Tibial nerve (tissue), 4 donors: Measurements from ENCODE around the gene ZNRF3. TPM values are rescaled to one million over a fixed set of nuclear protein-coding genes. Genes with fewer than 3 reads are reported as not detected.
"Not testable (repeated sequence)": the region's sequence is repeated elsewhere in the genome, so short reads cannot be mapped to it uniquely, and the experiment has no call there.

ENCODE experiments used
- DNase-seq, 2 donors: peaks; one replicate each; pipeline ENCODE4 v3.0.0-alpha.2; 2019; ENCODE audit warnings: low spot score in 2 of 2
- H3K27ac ChIP-seq, 4 donors: fragments of 200-600 bp; sonication (generic) in 3 of 4; one replicate each; pipeline ENCODE4 v1.5.1; 2017 to 2019; ENCODE audit warnings: mild to moderate bottlenecking in 1 of 4
- H3K27me3 ChIP-seq, 2 donors: fragments of 200-600 bp; sonication (generic) in 1 of 2; one replicate each; pipeline versions ENCODE4 v1.5.1 to v1.6.0; 2017 to 2019
- H3K36me3 ChIP-seq, 3 donors: fragments of 200-600 bp; sonication (generic); one replicate each; pipeline ENCODE4 v1.5.1; 2018 to 2019
- H3K4me1 ChIP-seq, 4 donors: fragments of 200-600 bp; sonication (generic) in 3 of 4; one replicate each; pipeline ENCODE4 v1.5.1; 2017 to 2019
- H3K4me3 ChIP-seq, 4 donors: fragments of 200-600 bp; sonication (generic) in 3 of 4; one replicate each; pipeline ENCODE4 v1.5.1; 2017 to 2019; ENCODE audit warnings: mild to moderate bottlenecking in 1 of 4, moderate library complexity in 1 of 4
- H3K9me3 ChIP-seq, 4 donors: fragments of 200-600 bp; sonication (generic) in 3 of 4; one replicate each; pipeline ENCODE4 v1.5.1; 2017 to 2019
- EP300 ChIP-seq, 2 donors: sonication (generic); formaldehyde crosslinking; IDR thresholded peaks; one replicate each; pipeline ENCODE4 v1.6.1; 2017; ENCODE audit warnings: antibody characterized with exemption in 2 of 2, mild to moderate bottlenecking in 1 of 2
- POLR2A ChIP-seq, 2 donors: fragments of 450-650 bp; IDR thresholded peaks; one replicate each; pipeline ENCODE4 v1.6.1; 2017; ENCODE audit warnings: antibody characterized with exemption in 2 of 2, mild to moderate bottlenecking in 2 of 2, moderate library complexity in 2 of 2
- WGBS, 2 donors: methylation state at CpG; one replicate each; pipeline ENCODE4 v1.1.5; 2018; 5-methylcytosine and 5-hydroxymethylcytosine counted together
- total RNA-seq, 4 donors: library from RNA; depleted of rRNA; stranded (reverse); fragments of >200 nt; gene quantifications; one replicate each; pipeline ENCODE4 v1.1.0, GENCODE V29; 2016
- TF ChIP-seq, protein P1 (sequence below), 5 experiments: fragments of 200-600 bp in 3 of 5; fragments of 450-650 bp in 2 of 5; sonication (generic) in 3 of 5; IDR thresholded peaks; one replicate each; pipeline ENCODE4 v1.5.1; 2016 to 2019; ENCODE audit warnings: antibody characterized with exemption in 5 of 5, mild to moderate bottlenecking in 3 of 5, moderate library complexity in 2 of 5

Gene ZNRF3
- total RNA-seq, 4 donors from 2014 or later: 18.0 to 37.9 (median 23.5) TPM

DNA sequence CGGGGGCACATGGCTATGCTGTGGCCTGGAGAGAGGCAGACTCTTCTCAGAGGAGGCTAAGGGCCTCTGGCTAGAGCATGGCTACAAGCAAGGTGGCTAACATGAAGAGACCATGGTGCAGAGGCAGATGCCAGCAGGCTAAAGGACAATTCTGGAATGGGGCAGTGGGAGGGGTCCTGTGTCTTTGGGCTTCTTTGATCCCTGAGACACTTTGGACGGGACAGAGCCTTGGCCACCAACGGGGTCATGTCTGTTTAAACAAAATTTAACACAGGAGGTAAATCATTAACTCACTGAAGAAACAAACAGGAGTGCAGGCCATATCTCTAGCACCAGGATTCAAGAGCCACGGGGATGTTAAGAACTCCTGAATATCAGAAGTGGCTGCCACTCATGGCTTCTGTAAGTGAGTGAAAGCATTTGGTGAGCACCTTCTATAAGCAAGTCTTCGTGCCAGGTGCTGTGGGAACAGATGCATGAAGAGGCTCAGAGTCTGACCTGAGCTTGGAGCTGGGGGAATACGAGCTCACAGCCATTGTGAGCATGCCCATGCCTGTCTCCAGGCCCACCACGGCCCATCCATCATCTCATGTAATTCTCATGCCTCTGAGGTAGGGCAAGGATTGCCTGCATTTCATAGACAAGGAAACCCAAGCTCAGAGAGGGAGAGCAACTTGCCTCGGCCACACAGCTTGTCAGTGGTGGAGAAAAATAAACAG is 18.3 kb upstream of the ZNRF3 start:
- TF ChIP-seq POLR2A (IDR thresholded peaks at IDR 0.05) (no peak), EP300 (IDR thresholded peaks at IDR 0.05) (no peak)
- TF ChIP-seq, protein P1, sequence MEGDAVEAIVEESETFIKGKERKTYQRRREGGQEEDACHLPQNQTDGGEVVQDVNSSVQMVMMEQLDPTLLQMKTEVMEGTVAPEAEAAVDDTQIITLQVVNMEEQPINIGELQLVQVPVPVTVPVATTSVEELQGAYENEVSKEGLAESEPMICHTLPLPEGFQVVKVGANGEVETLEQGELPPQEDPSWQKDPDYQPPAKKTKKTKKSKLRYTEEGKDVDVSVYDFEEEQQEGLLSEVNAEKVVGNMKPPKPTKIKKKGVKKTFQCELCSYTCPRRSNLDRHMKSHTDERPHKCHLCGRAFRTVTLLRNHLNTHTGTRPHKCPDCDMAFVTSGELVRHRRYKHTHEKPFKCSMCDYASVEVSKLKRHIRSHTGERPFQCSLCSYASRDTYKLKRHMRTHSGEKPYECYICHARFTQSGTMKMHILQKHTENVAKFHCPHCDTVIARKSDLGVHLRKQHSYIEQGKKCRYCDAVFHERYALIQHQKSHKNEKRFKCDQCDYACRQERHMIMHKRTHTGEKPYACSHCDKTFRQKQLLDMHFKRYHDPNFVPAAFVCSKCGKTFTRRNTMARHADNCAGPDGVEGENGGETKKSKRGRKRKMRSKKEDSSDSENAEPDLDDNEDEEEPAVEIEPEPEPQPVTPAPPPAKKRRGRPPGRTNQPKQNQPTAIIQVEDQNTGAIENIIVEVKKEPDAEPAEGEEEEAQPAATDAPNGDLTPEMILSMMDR (IDR thresholded peaks at IDR 0.05): no peak
- no peaks in the 10 kb centered on the region for H3K4me1 ChIP-seq
- no peak overlapping the region for H3K4me3 ChIP-seq
- no peaks in the 10 kb centered on the region for H3K27me3 ChIP-seq
- WGBS, 2 donors: 77 to 81% methylated on average over 8 of the region's 8 CpGs
- H3K9me3 ChIP-seq: no peaks in the 10 kb centered on the region
- H3K27ac ChIP-seq: no peak overlapping the region
- DNase-seq: no peak
- H3K36me3 ChIP-seq: peaks cover 0 to 7% (median 0%) of the 10 kb centered on the region in 3 donors

DNA sequence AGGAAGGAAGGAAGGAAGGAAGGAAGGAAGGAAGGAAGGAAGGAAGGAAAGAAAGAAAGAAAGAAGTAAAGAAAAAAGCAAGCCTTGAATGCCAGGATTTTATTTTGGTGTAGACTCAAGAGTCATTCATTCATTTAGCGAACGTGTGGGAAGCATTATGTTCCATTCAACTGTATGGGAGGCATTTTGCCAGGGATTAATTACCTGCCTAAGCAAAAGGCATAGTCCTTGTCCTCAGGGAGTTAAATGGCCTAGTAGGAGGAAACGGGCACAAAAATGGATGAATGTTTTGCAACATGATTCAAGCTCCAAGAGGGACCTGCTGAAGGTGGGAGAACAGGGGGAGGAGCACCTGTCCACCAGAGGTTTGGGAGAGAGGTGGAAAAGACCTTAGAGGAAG is 16.2 kb upstream of the ZNRF3 start:
- Histone ChIP-seq H3K27ac (no peak overlapping the region), H3K4me3 (no peak overlapping the region), H3K4me1 (no peaks in the 10 kb centered on the region), H3K9me3 (no peaks in the 10 kb centered on the region), H3K36me3 (peaks cover 0 to 7% (median 0%) of the 10 kb centered on the region in 3 donors), H3K27me3 (no peaks in the 10 kb centered on the region)
- TF ChIP-seq, protein P1 (IDR thresholded peaks at IDR 0.05): no peak
- TF ChIP-seq EP300 (IDR thresholded peaks at IDR 0.05) (no peak), POLR2A (IDR thresholded peaks at IDR 0.05) (no peak)
- no peak for DNase-seq
- 61 to 70% methylated on average over 3 of the region's 3 CpGs for WGBS, 2 donors

GRCh38 chr22:28868389-28868788 is 15.0 kb upstream of the ZNRF3 start:
- not testable (repeated sequence) for H3K36me3 ChIP-seq, H3K27me3 ChIP-seq, H3K9me3 ChIP-seq, H3K4me1 ChIP-seq, H3K27ac ChIP-seq, DNase-seq, H3K4me3 ChIP-seq
- 66 to 68% methylated on average over 8 of the region's 8 CpGs for WGBS, 2 donors

DNA sequence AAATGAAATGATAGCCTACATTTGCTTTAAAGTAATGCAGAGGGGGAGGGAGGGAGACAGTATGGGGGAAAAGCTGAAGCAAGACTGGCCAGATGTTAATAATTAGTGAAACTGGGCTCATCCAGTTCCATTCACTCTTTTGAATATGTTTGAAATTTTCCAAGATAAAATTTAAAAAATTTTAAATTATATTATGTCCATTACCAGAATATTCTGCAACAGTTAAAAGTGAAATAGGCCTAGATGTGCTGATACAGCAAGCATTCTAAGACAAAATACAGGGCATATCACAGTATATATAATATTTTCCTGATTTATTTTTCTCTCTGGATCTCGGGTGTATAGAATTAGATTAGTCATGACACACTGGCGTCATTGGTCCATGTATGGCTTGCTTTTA is 13.6 kb upstream of the ZNRF3 start:
- WGBS, 2 donors: 83 to 86% methylated on average over 2 of the region's 2 CpGs
- Histone ChIP-seq H3K27ac (no peak overlapping the region), H3K36me3 (peaks cover 0 to 1% (median 0%) of the 10 kb centered on the region in 3 donors), H3K4me1 (no peaks in the 10 kb centered on the region), H3K4me3 (no peak overlapping the region), H3K9me3 (no peaks in the 10 kb centered on the region), H3K27me3 (no peaks in the 10 kb centered on the region)
- DNase-seq: no peak
- TF ChIP-seq EP300 (IDR thresholded peaks at IDR 0.05) (no peak), POLR2A (IDR thresholded peaks at IDR 0.05) (no peak)

DNA sequence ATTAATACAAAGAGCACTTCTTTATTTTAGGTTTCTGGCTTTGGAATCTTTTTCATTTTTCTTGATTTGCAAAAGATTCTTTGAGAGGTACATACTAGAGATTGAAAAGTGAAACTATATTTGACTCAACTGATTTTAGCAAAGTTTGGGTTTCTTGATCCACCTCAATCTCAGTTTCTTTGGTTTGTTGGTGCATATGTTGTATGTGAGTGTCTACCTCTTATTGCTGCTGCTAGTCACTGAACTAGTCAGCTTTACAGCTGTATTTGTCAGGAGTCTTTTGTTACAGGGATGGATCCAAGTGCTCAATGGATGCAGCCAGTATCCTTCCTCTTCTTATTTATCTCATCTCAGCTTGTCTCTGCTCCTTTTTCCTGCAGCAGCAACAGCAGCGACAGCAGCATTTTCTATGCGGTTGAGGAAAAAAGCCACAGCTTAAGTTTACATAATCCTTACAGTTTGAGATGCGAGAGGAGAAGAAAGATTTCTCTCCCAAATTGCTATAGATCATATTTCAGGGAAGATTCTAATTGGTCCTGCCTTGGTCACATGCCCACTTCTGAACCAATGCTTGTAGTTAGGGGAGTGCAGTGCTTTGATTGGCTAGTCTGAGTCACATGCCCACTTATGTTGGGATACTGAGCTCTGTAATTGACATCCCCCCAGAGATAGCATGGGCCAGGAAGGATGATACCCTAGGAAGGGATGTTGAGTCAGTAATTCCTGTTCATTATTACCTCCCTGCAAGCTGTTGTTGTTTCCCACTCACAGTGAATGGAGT is 10.0 kb upstream of the ZNRF3 start:
- Histone ChIP-seq H3K4me3 (no peak overlapping the region), H3K27ac (no peak overlapping the region), H3K36me3 (no peaks in the 10 kb centered on the region), H3K4me1 (no peaks in the 10 kb centered on the region), H3K27me3 (no peaks in the 10 kb centered on the region), H3K9me3 (no peaks in the 10 kb centered on the region)
- TF ChIP-seq EP300 (IDR thresholded peaks at IDR 0.05): no peak
- no peak for DNase-seq
- WGBS, 2 donors: 90 to 92% methylated on average over 3 of the region's 3 CpGs

GRCh38 chr22:28874061-28874460 is 9.3 kb upstream of the ZNRF3 start:
- Histone ChIP-seq H3K27ac (no peak overlapping the region), H3K27me3 (no peaks in the 10 kb centered on the region), H3K4me3 (no peak overlapping the region), H3K9me3 (no peaks in the 10 kb centered on the region), H3K4me1 (no peaks in the 10 kb centered on the region), H3K36me3 (no peaks in the 10 kb centered on the region)
- 87 to 93% methylated on average over 3 of the region's 3 CpGs for WGBS, 2 donors
- no peak for TF ChIP-seq POLR2A (IDR thresholded peaks at IDR 0.05)
- TF ChIP-seq EP300 (IDR thresholded peaks at IDR 0.05): no peak
- TF ChIP-seq, protein P1 (IDR thresholded peaks at IDR 0.05): no peak
- DNase-seq: no peak
